GM12892 (cell line): ENCODE results near the gene PIK3CA.

Source experiments
- POLR2A ChIP-seq: IDR thresholded peaks from 2 replicates; pipeline ENCODE4 v1.6.1; 2011; ENCODE audit warnings: low read depth, low read length, control low read depth
- POLR2AphosphoS5 ChIP-seq: IDR thresholded peaks from 2 replicates; pipeline ENCODE4 v1.6.1; 2011; ENCODE audit warnings: low read depth, low read length, control low read depth
- TAF1 ChIP-seq: IDR thresholded peaks from 2 replicates; pipeline ENCODE4 v1.6.1; 2011; ENCODE audit warnings: low read depth, mild to moderate bottlenecking, control low read depth, low read length, borderline replicate concordance

GRCh38 chr3:179196700-179197099, 48.5 kb downstream of the PIK3CA start:
- TF ChIP-seq POLR2AphosphoS5 (no peak), POLR2A (no peak), TAF1 (no peak)
